Karpas-422 (cell line): Measurements from ENCODE around the gene ZNF530. TPM values are rescaled to one million over a fixed set of nuclear protein-coding genes. Genes with fewer than 3 reads are reported as not detected.
A peak's percentile ranks its signal among the peaks of the same experiment; 100 is the strongest.

ENCODE experiments used
- DNase-seq: peaks from one replicate; pipeline ENCODE4 v3.0.0-alpha.2; 2015
- H2AFZ ChIP-seq: fragments of 200-600 bp; sonication (generic); 2 replicates; pipeline ENCODE4 v1.6.1; 2014; ENCODE audit warnings: antibody characterized with exemption, low read length, mixed read lengths
- H3K27ac ChIP-seq: fragments of 200-600 bp; sonication (generic); 2 replicates; pipeline ENCODE4 v1.5.1; 2014; ENCODE audit warnings: mild to moderate bottlenecking, low read length, moderate library complexity
- H3K27me3 ChIP-seq: fragments of 200-600 bp; sonication (generic); 2 replicates; pipeline ENCODE4 v1.6.1; 2014; ENCODE audit warnings: low read length, mixed read lengths
- H3K36me3 ChIP-seq: fragments of 200-600 bp; sonication (generic); 2 replicates; pipeline ENCODE4 v1.6.1; 2014; ENCODE audit warnings: low read length, mixed read lengths; ENCODE audit not compliant: insufficient read depth
- H3K4me1 ChIP-seq: fragments of 200-600 bp; sonication (generic); 2 replicates; pipeline ENCODE4 v1.6.1; 2014; ENCODE audit warnings: mild to moderate bottlenecking, low read length, mixed read lengths
- H3K4me2 ChIP-seq: fragments of 200-600 bp; sonication (generic); 2 replicates; pipeline ENCODE4 v1.6.1; 2014; ENCODE audit warnings: low read length, low read depth, mild to moderate bottlenecking; ENCODE audit not compliant: poor library complexity, severe bottlenecking
- H3K4me3 ChIP-seq: fragments of 200-600 bp; sonication (generic); 2 replicates; pipeline ENCODE4 v1.5.1; 2014; ENCODE audit warnings: mild to moderate bottlenecking, antibody characterized with exemption, low read length, mixed read lengths
- H3K79me2 ChIP-seq: fragments of 200-600 bp; sonication (generic); 2 replicates; pipeline ENCODE4 v1.6.1; 2014; ENCODE audit warnings: mild to moderate bottlenecking, low read length, mixed read lengths
- H3K9ac ChIP-seq: fragments of 200-600 bp; sonication (generic); 2 replicates; pipeline ENCODE4 v1.6.0; 2014; ENCODE audit warnings: low read length
- H3K9me2 ChIP-seq: fragments of 200-600 bp; sonication (generic), shearing (Covaris generic); replicated peaks from 2 replicates; pipeline ENCODE4 v1.6.0; 2014; ENCODE audit warnings: mild to moderate bottlenecking, low read length, moderate library complexity; ENCODE audit not compliant: insufficient read depth
- H3K9me3 ChIP-seq: fragments of 300-700, 200-600 bp; sonication (generic); 2 replicates; pipeline ENCODE4 v1.6.1; 2014; ENCODE audit warnings: low read length, mixed read lengths
- H4K20me1 ChIP-seq: fragments of 200-600 bp; sonication (generic); 2 replicates; pipeline ENCODE4 v1.6.1; 2014; ENCODE audit warnings: mild to moderate bottlenecking, antibody characterized with exemption, low read length, low read depth; ENCODE audit not compliant: insufficient read depth
- total RNA-seq: library from RNA; depleted of rRNA; stranded (reverse); fragments of >200 nt; shearing (Covaris generic); gene quantifications from 2 replicates; pipeline ENCODE4 v1.2.3, GENCODE V29; 2014; ENCODE audit warnings: low replicate concordance

ZNF530 gene
- total RNA-seq, 1 experiment from 2014 or later, result 7.7 TPM

GRCh38 chr19:57587529-57587928, 12.2 kb upstream of the ZNF530 start:
- H3K79me2 ChIP-seq, result no peaks in the 10 kb centered on the region
- H3K9me2 ChIP-seq, result no peaks in the 10 kb centered on the region
- H4K20me1 ChIP-seq, result no peaks in the 10 kb centered on the region
- H3K4me2 ChIP-seq, result no peak overlapping the region
- no peak overlapping the region for H3K27ac ChIP-seq
- H3K4me1 ChIP-seq, result no peaks in the 10 kb centered on the region
- no peaks in the 10 kb centered on the region; the same call in 1 of the 2 replicates for H3K36me3 ChIP-seq
- DNase-seq, result no peak
- H3K9ac ChIP-seq, result no peak overlapping the region
- no peaks in the 10 kb centered on the region for H3K27me3 ChIP-seq
- H2AFZ ChIP-seq, result no peak overlapping the region
- peaks cover 45% of the 10 kb centered on the region for H3K9me3 ChIP-seq
- H3K4me3 ChIP-seq, result no peak overlapping the region

GRCh38 chr19:57599377-57599760, 316 bp upstream of the ZNF530 start:
- Histone ChIP-seq H3K9me3 (peaks cover 46% of the 10 kb centered on the region), H3K27me3 (no peaks in the 10 kb centered on the region), H3K4me2 (peak overlapping the region; percentile 92), H3K79me2 (peaks cover 27% of the 10 kb centered on the region), H3K9ac (peak overlapping the region; percentile 75), H4K20me1 (no peaks in the 10 kb centered on the region), H3K36me3 (peaks cover 33% of the 10 kb centered on the region), H3K4me3 (peak overlapping the region; percentile 86), H2AFZ (peak overlapping the region; percentile 82), H3K4me1 (peaks cover 12% of the 10 kb centered on the region), H3K27ac (no peak overlapping the region), H3K9me2 (no peaks in the 10 kb centered on the region)
- no peak for DNase-seq

- no peak overlapping the region for H3K4me2 ChIP-seq
- peaks cover 68% of the 10 kb centered on the region for H3K9me3 ChIP-seq
- H3K9me2 ChIP-seq, result no peaks in the 10 kb centered on the region
- H3K4me3 ChIP-seq, result no peak overlapping the region
- DNase-seq, result no peak
- H2AFZ ChIP-seq, result no peak overlapping the region
- H3K4me1 ChIP-seq, result no peaks in the 10 kb centered on the region
- H4K20me1 ChIP-seq, result no peaks in the 10 kb centered on the region
- H3K79me2 ChIP-seq, result peaks cover 5% of the 10 kb centered on the region
- H3K27me3 ChIP-seq, result no peaks in the 10 kb centered on the region
- no peak overlapping the region for H3K27ac ChIP-seq
- no peak overlapping the region for H3K9ac ChIP-seq
- peaks cover 62% of the 10 kb centered on the region for H3K36me3 ChIP-seq
Measured at GRCh38 chr19:57606931-57607330, 7.2 kb downstream of the ZNF530 start.

- no peak overlapping the region for H3K4me2 ChIP-seq
- no peak overlapping the region for H2AFZ ChIP-seq
- no peak overlapping the region for H3K9ac ChIP-seq
- peaks cover 43% of the 10 kb centered on the region for H3K36me3 ChIP-seq
- no peaks in the 10 kb centered on the region for H3K27me3 ChIP-seq
- H3K9me2 ChIP-seq, result no peaks in the 10 kb centered on the region
- no peak for DNase-seq
- peaks cover 59% of the 10 kb centered on the region for H3K9me3 ChIP-seq
- H3K4me3 ChIP-seq, result no peak overlapping the region
- H3K27ac ChIP-seq, result no peak overlapping the region
- peaks cover 10% of the 10 kb centered on the region for H3K4me1 ChIP-seq
- no peaks in the 10 kb centered on the region for H4K20me1 ChIP-seq
- H3K79me2 ChIP-seq, result peaks cover 21% of the 10 kb centered on the region
Measured at GRCh38 chr19:57611113-57611512, 11.4 kb downstream of the ZNF530 start.

- Histone ChIP-seq H3K27me3 (no peaks in the 10 kb centered on the region), H3K9me2 (no peaks in the 10 kb centered on the region), H3K9me3 (peaks cover 67% of the 10 kb centered on the region), H2AFZ (peak within 1 kb of the TSS; percentile 78), H3K79me2 (peaks cover 51% of the 10 kb centered on the region), H3K9ac (peak within 1 kb of the TSS; percentile 79), H4K20me1 (no peaks in the 10 kb centered on the region), H3K4me1 (peaks cover 10% of the 10 kb centered on the region), H3K27ac (no peak within 1 kb of the TSS; the same call in 1 of the 2 replicates), H3K4me3 (peak within 1 kb of the TSS; percentile 87), H3K4me2 (peak within 1 kb of the TSS; percentile 76), H3K36me3 (peaks cover 49% of the 10 kb centered on the region)
- peak; percentile 99 for DNase-seq
Measured at GRCh38 chr19:57613941-57614743, 14.5 kb downstream of the ZNF530 start, which contains the start of gene ZNF134. TSS of gene ZNF134 (plus strand) at chr19:57614242. CDS start at chr19:57619469, 5,227 bp downstream.

GRCh38 chr19:57615346-57615745, 15.7 kb downstream of the ZNF530 start:
- Histone ChIP-seq H3K4me2 (peak overlapping the region; percentile 76), H3K79me2 (peaks cover 63% of the 10 kb centered on the region), H3K9me2 (no peaks in the 10 kb centered on the region), H3K9me3 (peaks cover 76% of the 10 kb centered on the region), H3K27ac (no peak overlapping the region), H4K20me1 (no peaks in the 10 kb centered on the region), H3K4me1 (peaks cover 10% of the 10 kb centered on the region), H3K4me3 (peak overlapping the region; percentile 87), H3K9ac (no peak overlapping the region), H3K36me3 (peaks cover 61% of the 10 kb centered on the region), H2AFZ (no peak overlapping the region), H3K27me3 (no peaks in the 10 kb centered on the region)
- DNase-seq, result peak; percentile 61

- H3K9me2 ChIP-seq, result no peaks in the 10 kb centered on the region
- peak; percentile 52 for DNase-seq
- H3K4me2 ChIP-seq, result no peak overlapping the region
- H3K4me3 ChIP-seq, result no peak overlapping the region
- peaks cover 90% of the 10 kb centered on the region for H3K36me3 ChIP-seq
- H3K79me2 ChIP-seq, result peaks cover 71% of the 10 kb centered on the region
- no peaks in the 10 kb centered on the region for H4K20me1 ChIP-seq
- H3K9me3 ChIP-seq, result peaks cover 96% of the 10 kb centered on the region
- no peak overlapping the region for H2AFZ ChIP-seq
- no peaks in the 10 kb centered on the region for H3K4me1 ChIP-seq
- no peaks in the 10 kb centered on the region for H3K27me3 ChIP-seq
- no peak overlapping the region for H3K9ac ChIP-seq
- H3K27ac ChIP-seq, result no peak overlapping the region
Measured at GRCh38 chr19:57620673-57621348, 21.1 kb downstream of the ZNF530 start.

GRCh38 chr19:57623091-57623490, 23.4 kb downstream of the ZNF530 start:
- Histone ChIP-seq H3K27me3 (no peaks in the 10 kb centered on the region), H3K36me3 (peaks cover 67% of the 10 kb centered on the region), H3K4me3 (no peak overlapping the region)

More at GRCh38 chr19:57623091-57623490, 23.4 kb downstream of the ZNF530 start:
- Histone ChIP-seq H3K9me2 (no peaks in the 10 kb centered on the region), H4K20me1 (no peaks in the 10 kb centered on the region), H3K4me1 (no peaks in the 10 kb centered on the region), H3K4me2 (no peak overlapping the region), H3K79me2 (peaks cover 48% of the 10 kb centered on the region), H3K9me3 (peaks cover 79% of the 10 kb centered on the region), H2AFZ (no peak overlapping the region), H3K27ac (no peak overlapping the region), H3K9ac (no peak overlapping the region)
- DNase-seq, result no peak
